Hematopoietic multipotent progenitor cell treated with erythropoietin and hydrocortisone succinate and interleukin-3 and kit ligand, for 8 days (in vitro differentiated cells): ENCODE results near the gene APP.
"Not testable (repeated sequence)": the region's sequence is repeated elsewhere in the genome, so short reads cannot be mapped to it uniquely, and the experiment has no call there.

Source experiments
- DNase-seq: peaks from one replicate; pipeline ENCODE4 v3.0.0-alpha.2; 2015

The APP gene

DNA sequence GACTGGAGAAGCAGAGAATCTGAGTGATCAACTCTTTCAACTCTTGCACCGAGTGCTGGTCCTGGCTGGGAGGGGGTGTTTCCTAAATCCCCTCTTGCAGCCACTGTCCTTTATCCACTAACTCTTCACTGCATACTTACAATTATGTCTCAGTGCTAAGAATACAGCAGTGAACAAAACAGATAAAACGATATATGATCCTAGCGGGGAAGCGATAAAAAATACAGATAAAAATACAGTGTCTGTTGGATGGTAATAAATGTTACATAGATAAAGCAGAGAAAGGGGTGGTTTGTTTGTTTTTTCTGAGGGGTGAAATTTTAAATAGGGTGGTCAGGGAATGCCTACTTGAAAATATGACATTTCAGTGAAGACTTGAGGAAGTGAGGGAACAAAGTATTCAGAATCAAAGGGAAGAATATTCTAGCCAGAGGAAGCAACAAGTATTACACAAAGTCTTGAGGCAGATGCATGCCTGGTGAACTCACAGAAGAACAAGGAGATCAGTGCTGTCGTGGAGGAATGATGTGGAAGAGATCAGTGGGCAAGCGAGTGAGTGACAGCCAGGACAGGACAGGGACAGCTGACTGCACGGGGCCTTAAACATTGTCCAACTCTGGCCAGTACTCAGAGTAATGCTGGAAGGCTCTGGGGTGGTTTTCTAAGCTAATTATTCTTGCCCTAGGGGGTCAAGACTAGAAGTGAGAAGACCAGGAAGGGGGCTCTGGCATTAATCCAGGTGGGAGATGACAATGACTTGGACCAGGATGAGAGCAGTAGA, 110.0 kb downstream of the APP start:
- DNase-seq = no peak

DNA sequence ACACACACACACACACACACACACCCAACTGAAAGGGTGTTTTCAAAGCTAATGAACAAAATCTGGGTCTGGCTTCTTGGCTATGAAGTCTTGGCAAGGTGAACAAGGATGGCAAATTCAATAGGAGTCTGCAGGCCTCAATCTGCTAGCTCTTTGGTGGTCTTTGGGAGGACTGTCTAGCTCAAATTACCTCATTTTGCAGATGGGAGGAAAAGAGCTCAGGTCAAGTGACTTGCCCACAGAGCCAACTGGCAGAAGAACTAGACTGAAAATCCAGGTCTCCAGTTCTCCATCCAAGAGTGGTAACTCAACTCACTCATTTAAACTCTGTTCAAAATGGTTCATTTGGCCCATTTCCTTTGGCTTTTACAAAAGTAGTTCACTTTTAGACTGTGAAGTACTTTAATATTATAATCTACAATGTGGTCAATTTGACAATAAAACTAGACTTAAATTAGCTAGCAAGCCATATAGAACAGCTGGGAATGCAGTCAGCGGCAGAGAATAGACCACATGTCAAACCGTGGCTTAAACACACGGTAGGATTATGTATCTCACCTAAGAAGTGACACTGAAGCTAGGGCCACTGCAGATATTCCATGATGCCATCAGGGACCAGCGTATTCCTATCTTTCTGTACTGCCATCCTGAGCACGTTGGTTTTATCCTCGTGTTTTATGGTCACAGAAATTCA, 112.9 kb downstream of the APP start:
- no peak for DNase-seq

DNA sequence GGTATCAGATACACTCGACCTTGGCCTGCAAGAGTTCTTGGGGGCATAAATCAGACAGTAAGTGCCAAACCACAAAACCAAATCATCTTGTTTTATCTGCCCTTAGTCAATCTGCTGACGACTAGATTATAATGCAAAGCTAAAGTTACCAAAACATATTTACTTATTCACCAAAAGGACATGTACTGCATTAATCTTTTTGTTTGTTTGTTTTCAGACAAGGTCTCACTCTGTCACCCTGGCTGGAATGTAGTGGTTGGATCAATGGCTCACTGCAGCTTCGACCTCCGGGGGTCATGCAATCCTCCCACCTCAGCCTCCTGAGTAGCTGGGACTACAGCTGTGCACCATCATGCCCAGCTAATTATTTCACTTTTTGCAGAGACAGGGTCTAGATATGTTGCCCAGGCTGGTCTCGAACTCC, 114.7 kb downstream of the APP start:
- no peak for DNase-seq

DNA sequence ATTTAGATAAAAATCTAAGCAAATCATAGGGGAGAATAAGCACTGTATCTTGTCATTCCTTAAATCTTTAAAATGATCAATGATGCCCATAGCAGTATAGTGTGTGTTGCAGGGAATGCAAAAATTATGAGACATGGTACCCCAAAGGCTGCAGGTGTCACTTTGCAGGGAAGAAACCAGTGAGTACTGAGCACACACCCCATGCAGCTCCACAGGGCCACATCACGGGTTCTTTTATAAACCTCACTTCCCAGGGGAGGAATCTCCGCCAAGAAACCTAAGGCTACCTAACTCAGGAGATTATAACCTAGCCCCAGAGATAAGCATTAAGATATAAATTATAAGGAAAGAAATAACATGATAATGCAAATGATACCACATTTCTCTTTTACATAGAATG, 115.6 kb downstream of the APP start:
- no peak for DNase-seq

DNA sequence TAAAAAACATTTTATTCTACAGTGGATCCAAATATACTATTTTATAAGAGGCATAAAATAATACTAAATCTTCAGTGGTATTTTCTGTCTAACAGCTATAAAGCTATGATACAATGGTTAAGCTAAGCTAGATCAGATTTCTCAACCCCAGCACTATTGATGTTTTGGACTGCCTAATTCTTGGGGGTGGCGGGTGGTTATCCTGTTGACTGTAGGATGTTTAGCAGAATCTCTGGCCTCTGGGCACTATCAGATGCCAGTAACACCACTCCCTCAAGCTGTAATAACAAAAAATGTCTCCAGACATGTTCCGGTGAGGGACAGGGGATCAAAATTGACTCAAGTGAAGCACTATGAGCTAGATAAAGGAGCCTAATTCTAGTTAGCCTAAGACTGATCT, 118.5 kb downstream of the APP start:
- no peak for DNase-seq

DNA sequence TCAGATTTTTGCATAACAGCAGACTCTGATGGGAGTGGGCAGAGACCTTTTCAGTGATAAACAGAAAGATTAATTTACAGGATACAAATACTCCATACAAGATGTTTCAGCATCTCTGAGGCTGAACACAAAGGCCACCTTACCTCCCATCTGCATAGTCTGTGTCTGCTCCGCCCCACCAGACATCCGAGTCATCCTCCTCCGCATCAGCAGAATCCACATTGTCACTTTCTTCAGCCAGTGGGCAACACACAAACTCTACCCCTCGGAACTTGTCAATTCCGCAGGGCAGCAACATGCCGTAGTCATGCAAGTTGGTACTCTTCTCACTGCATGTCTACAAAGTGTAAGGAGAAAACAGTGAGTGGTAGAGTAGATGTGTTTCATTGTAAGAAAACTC, 119.7 kb downstream of the APP start:
- no peak for DNase-seq

DNA sequence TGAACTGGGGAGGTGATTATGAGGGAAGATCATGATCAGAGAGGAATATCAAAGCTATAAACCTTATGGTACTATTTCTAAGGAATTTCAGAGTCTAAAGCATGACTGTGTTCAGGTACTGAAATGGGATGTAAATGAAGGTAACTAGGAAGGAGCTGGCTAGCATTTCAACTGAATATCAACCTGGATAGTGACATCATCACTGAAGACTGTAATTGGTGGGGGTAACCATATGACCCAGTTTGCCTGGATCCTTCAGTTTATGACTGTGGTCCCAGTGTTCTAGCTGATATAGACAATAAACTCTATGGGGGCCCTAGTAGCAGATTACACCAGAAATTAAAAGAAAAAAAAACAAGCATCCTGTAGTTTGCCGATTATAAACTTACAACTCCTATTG, 120.8 kb downstream of the APP start:
- DNase-seq = no peak

DNA sequence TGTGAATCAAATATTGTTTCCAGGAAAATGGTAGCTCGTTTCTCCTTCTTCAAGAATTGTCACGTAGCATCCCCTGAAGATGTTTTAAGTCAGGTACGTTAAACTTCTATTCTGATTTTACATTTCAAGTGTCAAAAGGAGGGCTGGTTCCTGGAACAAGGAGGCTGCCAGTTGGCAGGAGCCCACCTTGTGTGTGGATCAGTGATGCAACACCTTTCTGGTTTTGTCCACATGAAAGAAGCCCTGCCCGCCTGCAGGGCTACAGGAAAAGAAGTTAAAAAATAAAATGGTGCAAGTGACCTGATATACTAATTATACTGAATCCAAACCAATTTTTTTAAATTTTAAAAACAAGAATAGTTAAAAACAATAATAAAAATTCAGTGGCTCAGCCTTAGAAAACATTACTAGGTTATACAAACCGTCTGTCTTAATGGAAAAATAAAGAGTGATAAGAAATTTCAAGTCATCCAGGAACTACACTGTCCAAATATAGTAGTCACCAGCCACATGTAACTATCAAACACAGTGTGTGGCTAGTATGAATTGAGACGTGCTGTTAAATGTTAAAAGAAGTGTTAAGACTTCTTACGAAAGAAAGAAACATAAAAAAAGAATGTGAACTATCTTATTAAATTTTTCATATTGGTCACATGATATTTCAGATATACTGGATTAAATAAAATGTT, 123.1 kb downstream of the APP start:
- peak; percentile 32 for DNase-seq

DNA sequence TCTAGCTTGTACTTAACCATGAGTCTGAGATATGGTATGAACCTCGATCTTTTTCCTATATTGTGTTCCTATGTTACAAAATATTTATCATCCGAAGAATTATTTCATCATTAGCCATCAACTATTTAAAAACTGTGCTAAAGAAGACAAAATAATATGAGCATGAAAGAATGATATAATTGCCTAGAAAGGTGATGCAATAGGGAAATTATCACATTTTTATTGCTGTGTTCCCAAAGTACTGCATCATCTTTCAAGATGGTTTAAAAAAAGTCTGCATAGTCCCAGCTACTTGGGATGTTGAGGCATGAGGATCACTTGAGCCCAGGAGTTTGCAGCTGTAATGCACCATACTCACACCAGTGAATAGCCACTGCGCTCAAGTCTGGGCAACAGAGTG, 126.7 kb downstream of the APP start:
- no peak for DNase-seq

DNA sequence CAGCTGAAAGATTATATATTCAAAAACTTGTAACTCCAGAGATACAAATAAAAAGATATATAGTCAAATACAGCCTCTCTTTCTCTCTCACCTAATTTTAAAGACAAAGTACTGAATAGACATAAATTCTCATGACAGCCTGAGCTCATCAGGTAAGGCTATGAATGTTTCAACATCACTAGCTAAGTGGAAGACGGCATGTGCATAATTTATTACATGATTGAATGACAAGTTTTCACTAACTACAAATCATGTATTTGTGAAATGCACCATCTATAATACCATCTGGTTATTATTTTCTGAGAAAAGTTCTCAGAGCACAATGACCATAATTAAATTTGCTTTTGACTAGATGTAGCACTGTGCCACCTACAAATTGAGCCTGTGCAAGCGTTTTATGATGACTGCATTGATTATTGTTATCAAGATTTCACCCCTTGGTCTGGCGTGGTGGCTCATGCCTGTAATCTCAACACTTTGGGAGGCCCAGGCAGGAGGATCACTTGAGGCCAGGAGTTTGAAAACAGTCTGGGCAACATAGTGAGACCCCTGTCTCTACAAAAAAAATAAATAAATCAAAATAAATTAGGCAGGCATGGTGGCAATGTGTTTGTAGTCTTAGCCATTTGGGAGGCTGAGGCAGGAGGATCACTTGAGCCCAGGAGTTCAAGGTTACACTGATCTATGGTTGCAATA, 128.2 kb downstream of the APP start:
- DNase-seq = no peak

DNA sequence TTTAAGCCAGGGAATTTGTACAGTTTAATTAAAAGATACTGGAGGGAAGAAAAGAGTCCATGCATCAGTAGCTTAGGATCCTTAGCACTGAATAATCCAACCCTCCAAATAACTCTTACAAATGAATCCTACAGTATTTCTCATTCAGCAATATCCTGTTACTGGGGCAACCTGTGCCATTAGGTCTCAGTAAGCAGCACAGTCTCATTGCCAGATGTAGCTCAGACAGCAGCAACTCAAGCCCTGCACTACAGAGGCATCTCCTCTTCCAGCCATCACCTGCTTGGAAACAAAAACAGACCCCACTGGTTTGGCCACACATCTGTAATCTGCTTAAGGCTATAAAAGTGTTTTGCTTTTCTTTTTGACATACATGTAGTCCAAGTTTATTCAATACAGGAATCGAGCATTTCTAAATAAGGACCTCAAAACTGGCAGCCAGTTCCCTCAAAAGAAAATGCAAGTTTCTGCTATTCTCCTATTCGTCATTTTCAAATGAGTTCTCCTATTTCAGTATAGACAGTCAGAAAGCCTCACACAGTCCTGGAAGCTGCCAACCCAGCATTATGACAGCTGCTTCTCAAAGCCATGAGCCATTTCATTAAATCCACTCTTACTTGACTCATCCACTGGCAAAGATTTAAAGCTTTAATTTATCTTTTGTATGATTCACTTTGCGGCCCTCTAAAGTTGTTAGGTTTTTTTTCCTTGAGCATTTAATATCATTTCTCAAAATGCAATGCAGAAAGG, 129.0 kb downstream of the APP start:
- no peak for DNase-seq

DNA sequence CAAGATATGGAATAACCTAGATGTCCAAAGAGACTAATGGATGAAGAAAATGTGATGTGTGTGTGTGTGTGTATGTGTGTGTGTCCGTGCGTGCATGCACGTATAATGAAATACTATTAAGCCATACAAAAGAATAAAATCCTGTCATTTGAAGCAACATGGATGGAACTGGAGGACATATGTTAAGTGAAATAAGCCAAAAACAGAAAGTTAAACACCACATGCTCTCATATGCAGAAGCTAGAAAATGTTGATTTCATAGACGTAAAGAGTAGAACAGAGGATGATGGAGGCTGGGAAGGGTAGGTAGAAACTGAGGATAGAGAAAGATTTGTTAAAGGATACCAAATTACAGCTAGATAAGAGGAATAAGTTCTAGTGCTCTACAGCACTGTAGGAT, 133.7 kb downstream of the APP start:
- no peak for DNase-seq

DNA sequence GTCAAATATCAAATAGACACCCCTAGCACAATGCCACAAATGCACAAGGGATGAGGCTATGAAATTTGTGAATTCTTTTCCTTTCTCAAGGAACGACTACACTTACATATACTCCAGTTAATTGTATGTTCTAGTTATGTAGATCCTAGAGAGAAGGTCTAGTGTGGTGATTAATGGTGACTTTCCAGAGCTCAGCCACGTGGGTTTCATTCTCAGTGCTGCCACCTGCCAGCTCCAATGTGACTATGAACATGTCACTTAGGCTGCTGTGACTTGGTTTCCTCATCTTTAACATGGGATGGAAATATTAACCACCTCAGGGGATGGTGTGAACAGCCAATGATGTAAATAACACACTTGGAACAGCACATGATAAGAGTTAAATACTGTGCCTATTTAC, 138.3 kb downstream of the APP start:
- DNase-seq = peak; percentile 2

DNA sequence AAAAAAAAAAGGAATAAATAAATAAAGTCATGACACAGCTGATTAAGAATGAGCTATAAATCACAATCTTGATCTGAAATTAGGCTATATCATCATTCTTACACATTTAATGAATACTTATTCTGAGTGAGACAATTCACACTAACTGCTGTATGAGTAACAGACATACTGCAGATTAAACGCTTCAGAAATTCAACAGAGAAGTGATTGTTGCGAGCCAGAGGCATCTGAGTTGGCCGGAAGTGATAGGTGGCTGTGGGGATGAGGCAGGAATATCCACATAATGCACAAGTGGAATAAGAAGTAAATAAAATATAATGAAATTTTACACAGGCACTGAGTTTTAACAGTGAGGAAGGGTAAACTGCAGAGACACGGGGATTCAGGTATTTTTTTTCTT, 142.4 kb downstream of the APP start:
- no peak for DNase-seq

DNA sequence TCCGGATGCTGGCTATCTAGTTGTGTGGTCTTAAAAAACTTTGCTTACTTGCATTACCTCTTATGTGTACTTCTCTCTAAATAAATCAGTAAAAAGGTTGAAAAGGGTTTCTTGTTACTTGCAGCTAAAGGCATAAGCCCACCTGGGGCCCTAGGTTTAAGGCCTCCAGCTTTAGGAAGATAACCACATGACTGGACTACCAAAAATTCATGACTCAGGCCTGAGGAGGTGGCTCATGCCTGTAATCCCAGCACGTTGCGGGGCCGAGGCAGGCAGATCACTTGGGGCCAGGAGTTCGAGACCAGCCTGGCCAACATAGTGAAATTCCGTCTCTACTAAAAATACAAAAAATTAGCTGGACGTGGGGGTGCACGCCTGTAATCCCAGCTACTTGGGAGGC, 142.9 kb downstream of the APP start:
- DNase-seq = no peak

DNA sequence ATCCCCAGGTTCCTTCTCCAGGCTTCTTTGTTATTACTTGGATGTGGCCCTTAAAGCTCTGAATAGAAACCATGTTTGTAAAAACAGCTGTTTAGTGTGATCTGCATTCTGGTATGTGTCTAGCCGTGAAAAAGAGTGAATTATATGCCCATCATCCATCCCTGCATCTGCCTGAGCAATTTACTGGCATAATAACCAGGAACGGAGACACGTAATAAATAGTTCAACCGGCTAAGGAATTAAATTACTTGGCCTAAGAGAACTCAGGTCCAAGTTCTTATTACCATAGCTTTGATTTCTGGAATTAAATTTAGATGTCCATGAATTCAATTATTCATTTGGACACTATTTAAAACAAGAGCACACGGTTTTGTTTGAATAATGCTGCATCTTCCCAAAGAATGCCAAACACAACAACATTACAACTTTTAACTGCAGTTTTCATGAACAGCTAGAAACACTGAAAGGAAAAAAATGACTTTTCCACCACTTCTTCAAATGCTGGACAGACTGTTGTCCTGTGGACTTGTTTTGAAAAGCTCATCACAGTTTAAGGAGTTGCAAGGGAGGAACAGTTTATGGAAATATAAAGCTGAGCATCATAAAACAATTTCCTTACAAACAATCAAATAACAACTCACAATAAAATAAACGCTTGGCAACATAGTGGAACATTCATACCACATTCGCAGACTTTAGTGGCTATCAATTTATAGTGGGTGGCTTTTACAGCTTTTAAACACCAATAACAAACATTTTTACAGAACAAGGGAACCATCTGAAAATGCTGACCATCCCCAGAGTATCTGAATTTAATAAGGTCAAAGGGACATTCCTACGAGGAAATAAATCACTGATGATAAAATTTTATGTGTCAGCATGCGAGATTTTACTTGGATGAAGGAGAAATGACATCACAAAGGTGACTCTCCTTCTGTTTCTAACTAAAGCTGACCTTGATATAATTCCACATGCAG, 144.7 kb downstream of the APP start:
- no peak for DNase-seq

DNA sequence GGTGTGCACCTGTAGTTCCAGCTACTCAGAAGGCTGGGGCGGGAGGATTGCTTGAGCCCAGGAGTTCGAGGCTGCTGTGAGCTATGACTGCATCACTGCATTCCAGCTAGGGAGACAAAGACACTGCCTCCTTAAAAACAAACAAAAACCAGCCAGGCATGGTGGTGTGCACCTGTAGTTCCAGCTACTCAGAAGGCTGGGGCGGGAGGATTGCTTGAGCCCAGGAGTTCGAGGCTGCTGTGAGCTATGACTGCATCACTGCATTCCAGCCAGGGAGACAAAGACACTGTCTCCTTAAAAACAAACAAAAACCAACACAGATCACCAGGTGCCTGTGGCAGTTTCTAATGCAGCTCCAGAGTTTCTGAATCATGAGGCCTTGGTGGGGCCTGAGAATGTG, 147.2 kb downstream of the APP start:
- DNase-seq = not testable (repeated sequence)

DNA sequence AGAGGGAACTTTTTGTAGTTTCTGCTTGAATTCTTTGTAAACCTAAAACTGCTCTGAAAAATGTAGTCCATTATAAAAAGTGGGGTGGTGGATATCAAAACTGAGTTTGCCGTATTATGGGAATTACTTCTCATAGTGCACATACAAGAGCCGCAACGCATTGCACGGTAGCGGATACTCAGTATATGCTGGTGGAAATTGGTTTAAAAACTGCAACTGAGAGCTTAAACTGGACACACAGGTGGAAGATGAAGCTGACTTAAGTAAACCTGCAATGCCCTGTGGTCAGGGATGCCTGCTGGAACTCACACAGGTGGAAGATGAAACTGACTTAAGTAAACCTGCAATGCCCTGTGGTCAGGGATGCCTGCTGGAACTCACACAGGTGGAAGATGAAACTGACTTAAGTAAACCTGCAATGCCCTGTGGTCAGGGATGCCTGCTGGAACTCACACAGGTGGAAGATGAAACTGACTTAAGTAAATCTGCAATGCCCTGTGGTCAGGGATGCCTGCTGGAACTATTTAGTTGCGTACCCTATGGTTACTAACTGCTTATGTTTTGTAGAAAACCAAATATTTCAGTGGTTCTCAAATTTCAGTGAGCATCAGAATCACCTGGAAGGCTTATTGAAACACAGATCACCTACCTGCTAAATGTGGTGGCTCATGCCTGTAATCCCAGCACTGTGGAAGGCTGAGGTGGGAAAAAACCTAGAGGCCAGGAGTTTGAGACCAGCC, 147.8 kb downstream of the APP start:
- DNase-seq = not testable (repeated sequence)

DNA sequence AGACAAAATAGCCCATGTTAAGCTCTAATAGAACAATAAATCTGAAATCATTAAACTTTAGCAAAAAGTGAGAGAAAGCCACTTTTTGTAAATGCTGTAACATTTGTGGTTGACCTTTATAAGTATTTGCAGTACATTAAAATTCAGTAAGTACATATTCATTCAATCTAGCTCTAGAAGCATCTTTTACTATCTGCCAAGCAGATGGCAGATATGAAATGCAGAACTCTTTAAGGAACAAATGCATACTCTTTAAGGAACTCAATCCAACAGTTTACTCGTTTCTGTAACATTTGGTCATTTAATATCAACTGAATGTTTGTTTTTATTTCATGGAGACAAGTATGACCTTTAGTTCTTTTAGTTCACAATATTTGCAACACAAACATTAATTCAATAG, 150.1 kb downstream of the APP start:
- DNase-seq = no peak

DNA sequence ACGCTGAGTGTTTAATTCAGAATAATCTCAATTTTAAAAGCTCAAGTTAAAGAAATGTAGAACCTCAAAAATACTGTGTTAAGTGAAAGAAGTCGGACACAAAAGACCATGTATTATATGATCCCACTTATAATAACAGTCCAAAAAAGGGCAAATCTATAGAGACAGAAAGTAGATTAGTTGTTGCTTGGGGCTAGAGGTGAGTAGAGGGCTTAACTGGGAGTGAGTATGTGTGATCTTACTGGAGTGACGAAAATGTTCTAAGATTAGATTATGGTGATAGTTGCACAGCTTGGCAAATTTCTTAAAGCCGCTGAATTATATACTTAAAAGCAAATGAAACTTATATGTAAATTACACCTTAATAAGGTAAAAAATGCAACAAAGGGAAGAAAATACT, 150.5 kb downstream of the APP start:
- no peak for DNase-seq

DNA sequence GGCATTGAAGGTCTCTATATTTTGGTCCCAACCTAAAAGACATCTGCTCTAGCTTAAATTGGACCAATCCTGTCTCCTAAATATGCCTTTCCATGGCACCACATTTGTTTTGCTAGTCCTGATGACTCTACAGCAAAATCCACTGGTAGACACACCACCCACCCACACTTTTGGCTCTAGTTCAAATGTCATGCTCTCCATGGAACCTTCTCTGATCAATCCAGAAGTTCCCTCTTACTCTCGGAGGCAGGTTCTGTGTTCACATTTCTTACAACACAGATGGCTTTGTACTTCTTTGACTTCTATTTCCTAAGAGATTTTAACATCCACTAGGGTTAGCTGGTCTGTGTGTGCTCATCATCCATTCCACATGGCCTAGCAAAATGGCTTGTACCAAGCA, 151.3 kb downstream of the APP start:
- no peak for DNase-seq
